Forelimb muscle (tissue), 1 donor: ENCODE data around the gene AKR1C8. TPM values are rescaled to one million over a fixed set of nuclear protein-coding genes. Genes with fewer than 3 reads are reported as not detected.

Experiments
- DNase-seq: peaks from one replicate; pipeline ENCODE4 v3.0.0-alpha.2; 2013; ENCODE audit warnings: low read depth
- polyA plus RNA-seq: library from polyadenylated mRNA; unstranded; fragments of 120-200 nt; gene quantifications from one replicate; pipeline ENCODE4 v1.2.1, GENCODE V29; 2013; ENCODE audit not compliant: insufficient read length

AKR1C8 gene
- polyA plus RNA-seq, 1 donor = not detected

DNA sequence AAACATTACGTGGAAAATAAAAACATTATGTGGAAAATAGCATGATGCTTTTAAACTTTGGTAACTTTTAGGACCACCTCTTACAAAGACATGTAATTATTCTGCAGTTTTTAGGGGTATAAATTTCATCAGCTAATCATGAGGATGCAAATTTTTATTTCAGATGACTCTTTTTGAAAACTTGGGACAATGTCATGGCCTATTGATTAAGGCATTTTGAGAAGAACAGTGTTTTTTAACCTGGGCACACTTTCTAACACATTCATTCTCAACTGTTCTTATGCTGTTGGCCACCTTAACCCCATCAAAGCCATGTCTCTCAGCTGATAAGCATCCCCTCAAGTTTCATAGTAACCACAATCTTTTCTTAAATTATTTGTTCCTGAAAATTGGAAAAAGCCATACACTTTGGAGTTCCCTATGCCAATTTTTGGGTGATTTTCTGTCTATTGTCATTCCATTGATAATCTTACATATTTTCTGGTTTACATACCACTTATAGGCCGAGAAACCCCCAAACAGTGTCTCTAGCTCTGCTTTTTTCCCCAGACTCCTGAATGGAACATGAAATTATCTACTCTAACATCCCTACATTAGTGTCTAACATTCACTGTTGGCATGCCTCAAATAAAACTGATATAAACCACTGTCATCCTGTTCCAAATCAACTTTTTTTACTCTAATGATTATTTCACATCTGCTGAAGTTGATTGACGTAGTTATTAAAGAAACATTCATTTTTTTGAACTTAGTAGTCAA lies 76.1 kb downstream of the AKR1C8 start:
- no peak for DNase-seq

DNA sequence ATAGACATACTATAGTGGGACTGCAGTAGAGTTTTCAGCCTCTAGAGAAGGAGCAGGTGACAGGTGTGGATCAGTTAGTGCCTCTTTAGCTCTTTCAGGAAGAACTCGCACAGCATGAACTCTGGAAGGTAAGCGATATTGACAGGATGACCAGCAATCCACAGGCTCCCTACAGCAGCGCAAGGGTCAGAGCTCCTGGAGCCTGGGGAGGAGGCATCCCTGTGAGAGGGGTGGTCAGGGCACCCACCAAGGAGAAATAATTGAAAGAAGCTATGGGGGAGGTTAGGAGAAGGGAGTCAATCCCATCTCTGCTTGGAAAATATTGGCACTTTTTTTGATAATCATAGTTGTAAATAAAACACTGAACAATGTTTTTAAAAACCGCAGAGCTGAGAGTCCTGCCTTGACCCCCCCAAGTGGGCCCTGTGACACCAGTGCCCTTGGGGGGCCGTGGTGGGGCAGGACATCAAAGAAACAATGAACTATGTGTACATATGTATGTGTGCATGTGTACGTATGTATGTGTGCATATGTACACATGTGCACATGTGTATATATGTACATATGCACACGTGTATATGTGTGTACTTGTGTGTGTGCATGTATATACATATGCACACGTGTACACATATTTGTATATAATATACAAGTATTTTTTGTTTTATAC lies 77.0 kb downstream of the AKR1C8 start:
- DNase-seq = no peak

DNA sequence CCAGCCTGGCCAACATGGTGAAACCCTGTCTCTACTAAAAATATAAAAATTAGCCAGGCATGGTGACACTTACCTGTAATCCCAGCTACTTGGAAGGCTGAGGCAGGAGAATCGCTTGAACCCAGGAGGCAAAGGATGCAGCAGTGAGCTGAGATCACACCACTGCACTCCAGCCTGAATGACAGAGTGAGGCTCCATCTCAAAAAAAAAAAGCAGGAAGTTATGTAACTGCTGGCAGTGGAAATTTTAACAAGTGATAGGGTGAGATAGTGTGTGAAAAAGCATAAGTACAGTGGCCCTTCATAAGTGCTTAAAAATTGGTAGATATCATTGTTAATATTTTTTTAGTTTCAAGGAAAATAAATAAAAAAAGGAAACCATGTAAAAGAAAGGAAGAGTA lies 78.4 kb downstream of the AKR1C8 start:
- DNase-seq = no peak

DNA sequence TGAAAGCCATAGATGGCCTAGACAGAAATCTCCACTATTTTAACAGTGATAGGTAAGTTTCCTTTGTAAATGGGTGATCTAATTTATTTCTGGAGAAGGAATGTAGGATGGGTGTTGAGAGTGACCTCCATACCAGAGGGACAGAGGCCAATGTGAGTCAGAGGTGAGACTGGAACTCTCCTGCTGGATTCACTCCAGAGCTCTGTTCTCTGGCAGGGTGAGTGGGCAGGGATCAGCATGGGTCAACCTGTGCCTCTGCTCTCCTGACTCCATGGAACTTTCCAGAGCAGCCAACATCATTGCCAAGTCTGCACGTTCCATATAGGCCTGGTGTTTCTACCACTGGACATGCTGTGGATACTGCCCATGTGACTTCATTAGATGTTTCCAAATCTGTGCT lies 79.3 kb downstream of the AKR1C8 start:
- DNase-seq = no peak

Other genes with a start within 250 kb of the AKR1C8 start
- gene AKR1C1, start 221.7 kb downstream of the AKR1C8 start, polyA plus RNA-seq = 7.2 TPM
- gene AKR1C2, start 181.3 kb downstream of the AKR1C8 start, polyA plus RNA-seq = 10.3 TPM
- gene AKR1C3, start 90.7 kb downstream of the AKR1C8 start, polyA plus RNA-seq = 0.94 TPM
- not detected for gene AKR1C4, start 11.7 kb upstream of the AKR1C8 start, polyA plus RNA-seq
- not detected for gene UCN3, start 179.8 kb upstream of the AKR1C8 start, polyA plus RNA-seq
- 0.20 TPM for gene TUBAL3, start 219.7 kb upstream of the AKR1C8 start, polyA plus RNA-seq
- 95.3 TPM for gene NET1, start 227.4 kb upstream of the AKR1C8 start, polyA plus RNA-seq